SW 1271 (cell line): Measurements from ENCODE around the gene RPTOR.
"Not testable (repeated sequence)": the region's sequence is repeated elsewhere in the genome, so short reads cannot be mapped to it uniquely, and the experiment has no call there.

Source experiments
- DNase-seq, 2 experiments: peaks; one replicate each; lab custom pipeline; 2025; lab: John Stamatoyannopoulos, UW

RPTOR gene

DNA sequence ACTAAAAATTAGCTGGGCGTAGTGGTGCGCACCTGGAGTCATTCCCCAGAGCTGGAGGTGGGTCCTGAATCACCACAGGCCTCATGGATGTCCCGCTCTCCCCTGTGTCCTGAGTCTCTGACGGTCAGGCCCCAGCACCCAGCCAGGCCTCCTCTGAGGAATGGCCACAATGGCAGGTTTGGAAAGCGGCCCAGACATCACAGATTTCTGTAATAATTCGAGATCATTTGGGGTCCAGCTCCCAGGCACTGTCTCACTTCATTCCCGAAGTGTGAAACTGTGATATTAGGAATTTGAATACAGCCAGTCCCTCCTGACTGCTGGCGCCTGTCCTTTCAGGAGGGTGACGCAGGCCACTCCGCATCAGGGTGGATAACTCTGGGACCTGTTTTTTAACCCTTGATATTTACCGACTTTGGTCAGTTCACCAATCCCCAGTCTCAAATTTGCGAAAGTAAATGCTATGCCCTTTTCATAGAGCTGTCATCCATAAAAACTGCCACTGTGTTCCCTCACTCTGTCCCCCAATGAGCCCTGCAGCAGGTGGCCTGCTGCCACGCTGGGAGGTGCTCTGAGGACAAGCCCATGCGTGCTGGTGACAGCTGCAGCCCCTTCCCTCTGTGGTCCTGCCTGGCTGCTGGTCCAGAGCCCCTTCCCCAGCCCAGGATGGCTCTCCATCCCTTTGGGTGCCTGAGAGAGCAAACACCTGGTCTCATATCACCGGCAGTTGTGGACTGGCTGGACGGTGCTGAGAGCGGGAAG, 28.3 kb upstream of the RPTOR start:
- no peak for DNase-seq

DNA sequence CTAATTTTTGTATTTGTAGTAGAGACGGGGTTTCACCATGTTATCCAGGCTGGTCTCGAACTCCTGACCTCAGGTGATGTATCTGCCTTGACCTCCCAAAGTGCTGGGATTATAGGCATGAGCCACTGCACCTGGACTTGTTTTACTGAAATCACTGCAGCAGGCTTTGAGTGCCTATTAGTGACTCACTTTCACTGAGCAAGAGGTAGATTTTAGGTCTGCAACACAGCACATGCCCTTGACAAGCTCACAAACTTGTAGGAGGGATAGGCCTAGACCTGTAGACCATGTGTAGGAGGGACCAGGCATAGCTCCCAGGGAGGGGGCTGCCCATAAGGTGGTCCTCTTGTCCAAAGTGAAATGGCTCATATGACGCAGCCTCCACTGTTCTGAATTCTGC, 27.0 kb upstream of the RPTOR start:
- DNase-seq: no peak

DNA sequence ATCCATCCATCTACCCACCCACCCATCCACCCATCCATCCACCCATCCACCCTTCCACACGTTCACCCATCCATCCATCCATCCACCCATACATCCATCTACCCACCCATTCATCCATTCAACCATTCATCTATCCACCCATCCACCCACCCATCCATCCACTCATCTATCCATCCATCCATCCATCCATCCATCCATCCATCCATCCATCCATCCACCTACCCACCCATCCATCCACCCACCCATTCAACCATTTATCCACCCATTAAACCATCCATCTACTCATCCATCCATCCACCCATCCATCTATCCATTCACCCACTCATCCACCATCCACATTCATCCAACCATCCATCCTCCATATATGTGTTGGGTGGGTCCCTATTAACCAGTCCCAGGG, 26.2 kb upstream of the RPTOR start:
- no peak for DNase-seq

DNA sequence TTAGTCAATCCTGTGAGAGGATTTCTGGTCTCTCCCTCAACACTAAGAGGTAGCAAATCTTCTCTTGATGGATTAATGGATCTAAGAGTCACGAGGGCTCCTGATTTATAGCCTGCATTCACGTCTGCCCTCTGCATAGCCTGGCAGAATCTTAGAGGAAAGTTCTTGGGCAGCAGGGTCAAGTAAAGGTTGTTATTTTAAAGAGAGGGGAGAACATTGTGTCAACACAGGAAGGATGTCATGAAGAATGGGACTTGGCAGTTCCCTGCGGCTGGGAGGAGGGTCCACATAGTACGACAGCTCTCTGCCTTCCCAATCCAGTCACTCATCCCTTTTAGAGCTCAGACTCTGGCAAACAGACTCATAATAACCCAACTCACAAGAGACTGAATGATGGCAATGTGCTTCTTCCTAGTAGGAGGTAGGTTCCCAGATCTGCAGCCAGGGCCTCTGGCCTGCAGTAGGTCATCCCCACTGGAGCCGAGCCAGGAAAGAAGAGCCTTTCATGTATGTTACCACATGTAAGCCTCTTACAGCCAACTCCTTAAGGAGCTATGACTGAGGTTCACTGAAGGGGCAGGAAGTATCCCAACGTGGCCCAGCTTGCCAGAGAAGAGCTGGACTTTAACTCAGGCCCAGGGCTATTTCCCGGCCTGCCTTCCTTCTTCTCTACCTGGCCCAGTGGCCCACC, 25.4 kb upstream of the RPTOR start:
- DNase-seq: no peak

DNA sequence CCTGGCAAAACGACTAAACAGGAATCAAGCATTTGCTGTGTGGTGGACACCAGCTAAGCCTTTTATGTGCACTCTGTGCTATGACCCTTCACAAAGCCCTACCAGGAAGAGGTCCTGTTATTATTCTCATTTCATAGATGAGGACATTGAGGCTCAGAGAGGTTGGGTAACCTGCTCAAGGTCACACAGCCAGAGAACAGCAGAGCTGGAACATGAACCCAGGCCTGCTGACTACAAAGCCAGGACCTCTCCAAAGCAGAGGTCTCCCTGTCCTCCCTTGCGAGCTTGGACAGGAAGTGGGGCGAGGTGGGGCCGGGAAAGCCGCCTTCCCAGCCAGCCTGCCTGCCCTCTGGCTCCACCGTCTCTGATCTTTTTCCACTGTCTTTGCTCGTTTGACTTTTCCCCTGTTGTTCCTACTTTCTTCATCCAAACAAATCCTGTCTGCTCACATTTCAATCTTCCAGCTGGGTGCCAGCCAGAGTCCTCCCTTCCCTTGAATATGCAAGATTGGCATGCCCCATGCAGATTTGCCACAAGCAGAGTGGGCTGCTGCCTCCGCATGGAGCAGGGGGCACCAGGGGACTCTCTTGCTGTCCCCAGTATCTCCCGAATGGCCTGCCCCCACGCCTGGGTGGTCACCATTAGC, 23.7 kb upstream of the RPTOR start:
- no peak for DNase-seq

DNA sequence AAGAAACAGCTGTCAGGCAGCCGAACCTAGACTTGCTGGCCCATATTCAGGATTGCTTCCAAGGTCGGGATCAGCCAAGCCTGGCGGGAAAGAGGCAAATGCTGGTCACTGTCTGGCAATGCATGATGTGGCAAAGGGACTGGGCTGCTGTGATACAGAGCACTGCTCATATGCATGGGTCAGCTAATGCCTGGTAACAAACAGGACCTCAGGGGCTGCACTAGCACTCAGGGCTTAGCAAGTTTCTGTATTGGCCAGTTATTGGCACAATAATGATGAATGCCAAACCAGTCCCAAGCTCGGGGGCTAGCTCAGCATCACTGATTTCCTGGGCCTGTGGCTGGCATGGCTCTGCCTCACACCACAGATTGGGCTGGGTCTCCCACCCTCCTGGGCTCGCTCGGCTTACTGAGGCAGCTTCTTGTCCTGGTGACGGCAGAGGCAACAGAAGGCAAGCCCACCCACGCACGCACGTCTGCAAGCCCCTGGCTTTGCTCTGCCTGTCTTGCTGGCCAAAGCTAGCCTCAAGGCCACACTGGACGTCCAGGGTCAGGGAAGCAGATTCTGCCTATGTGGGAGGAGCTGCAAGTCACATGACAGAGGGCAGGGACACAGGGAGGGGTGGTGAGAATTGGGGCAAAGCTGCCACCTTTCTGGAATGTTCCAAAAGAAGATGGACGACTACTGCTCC, 21.4 kb upstream of the RPTOR start:
- DNase-seq: no peak

DNA sequence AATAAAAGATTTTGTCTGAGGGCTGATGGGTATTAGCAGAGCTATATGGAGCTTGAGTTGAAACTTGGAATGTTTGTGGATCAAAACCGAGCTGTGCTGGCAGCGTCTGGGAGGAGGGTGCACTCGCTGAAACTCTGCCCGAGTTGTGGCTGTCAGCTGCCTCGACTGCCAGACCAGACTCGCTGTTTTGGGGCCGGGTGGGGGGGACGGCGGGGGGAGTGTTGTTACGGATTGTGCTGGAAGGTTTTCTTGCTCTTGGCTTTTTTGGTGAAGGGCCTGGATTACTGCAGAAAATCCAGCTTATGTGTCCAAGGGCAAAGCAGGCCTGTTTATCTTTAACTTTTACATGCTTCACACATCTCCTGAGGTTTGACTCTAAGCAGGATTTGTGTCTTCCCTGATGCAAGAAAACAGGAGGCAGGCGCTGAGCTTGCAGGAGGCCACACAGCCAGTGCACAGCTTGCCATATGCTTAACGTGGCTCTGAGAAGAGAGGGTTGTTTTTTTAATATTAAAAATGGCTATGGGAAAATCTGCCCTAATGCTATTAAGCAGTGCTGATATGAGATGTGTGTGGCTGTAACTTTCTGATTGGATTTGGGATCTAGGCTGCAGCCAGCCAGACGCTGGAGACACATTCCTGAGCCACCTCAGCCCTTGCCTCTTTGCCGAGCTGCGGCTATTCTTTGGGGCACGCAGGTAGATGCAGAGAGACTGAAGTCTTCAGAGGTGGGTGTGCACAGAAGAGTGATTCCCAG, 20.5 kb upstream of the RPTOR start:
- no peak for DNase-seq

DNA sequence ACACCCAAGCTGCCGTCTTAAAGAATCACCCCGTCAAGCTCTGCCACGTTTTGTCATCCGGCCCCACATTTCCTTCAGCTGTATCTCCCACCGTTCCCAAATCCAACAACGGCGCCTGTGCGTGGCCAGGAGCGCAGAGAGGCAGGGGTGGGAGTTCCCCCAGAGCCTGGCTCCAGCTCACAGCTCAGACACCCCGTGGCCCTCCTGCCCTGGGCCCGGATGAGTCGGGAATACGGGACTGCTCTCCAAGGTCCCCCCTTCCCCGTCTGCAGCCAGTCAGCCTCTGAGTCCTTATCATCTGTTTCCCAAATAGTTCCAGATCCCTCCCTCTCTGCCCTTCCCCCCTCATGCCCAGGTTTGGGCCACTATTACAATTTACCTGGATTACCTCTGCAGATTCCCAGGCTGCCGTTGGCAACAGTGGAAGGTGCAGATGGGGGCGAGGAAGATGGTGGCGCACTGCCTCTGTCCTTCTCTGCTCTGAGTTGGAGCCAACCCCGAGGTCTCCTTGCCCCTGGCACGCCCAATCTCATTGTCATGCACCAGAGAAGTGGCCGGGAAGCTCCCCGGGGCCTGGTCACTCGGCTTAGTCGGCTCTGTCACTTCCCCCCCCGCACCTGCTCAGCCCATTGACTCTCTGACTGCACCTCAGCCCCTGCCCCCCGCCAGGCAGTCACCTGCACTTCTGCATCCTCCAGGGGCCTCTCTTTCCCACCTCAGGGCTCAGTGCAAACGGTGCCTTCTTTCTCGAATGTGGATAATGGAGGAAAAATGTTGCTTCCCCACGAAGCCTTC, 18.3 kb upstream of the RPTOR start:
- DNase-seq: no peak

DNA sequence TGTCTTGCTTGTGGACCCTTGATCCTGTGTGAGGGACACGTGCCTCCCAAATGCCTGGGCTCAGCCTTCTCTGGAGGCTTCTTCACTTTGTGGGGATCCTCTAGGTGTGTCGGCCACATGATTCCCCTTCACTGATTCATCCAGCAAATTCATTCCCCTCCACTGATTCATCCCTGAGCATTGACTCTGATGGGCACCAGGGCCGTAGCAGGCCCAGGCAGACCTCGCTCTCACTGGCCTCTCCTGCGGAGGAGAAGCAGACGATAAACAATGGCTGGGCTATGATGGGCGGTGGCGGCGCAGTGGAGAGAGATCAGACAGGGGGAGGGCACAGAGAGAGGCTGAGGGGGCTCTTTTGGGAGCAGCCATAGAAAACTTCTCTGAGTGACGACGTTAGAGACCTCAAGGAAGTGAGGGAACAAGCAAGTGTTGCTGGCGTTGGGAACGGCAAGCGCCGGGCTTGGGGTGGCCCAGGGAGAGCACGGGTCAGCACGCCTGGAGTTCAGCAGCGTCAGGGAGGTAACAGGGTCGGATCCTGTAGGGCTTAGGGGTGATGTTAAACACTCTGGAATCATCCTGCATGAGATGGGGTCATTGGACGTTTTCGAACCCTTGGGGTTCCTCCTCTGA, 17.5 kb upstream of the RPTOR start:
- DNase-seq: no peak

DNA sequence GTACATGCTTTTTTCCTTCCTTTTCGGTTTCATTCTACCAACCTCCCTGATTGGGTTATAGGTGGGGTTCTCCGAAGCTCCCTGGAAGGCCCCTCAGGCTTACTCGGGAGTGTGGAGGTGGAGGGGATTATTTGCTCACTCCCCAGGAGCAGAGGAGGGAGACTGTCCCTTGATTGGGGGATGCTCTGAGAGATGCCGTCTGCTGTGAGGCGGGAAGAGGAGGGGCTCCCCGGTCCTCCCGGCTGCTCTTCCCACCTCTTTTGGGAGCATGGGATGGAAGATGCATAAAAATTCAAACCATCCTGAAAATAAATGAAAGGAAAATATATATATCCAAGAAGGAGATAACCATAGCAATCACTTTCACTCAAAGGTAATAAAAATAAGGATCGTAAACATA, 16.1 kb upstream of the RPTOR start:
- no peak for DNase-seq

DNA sequence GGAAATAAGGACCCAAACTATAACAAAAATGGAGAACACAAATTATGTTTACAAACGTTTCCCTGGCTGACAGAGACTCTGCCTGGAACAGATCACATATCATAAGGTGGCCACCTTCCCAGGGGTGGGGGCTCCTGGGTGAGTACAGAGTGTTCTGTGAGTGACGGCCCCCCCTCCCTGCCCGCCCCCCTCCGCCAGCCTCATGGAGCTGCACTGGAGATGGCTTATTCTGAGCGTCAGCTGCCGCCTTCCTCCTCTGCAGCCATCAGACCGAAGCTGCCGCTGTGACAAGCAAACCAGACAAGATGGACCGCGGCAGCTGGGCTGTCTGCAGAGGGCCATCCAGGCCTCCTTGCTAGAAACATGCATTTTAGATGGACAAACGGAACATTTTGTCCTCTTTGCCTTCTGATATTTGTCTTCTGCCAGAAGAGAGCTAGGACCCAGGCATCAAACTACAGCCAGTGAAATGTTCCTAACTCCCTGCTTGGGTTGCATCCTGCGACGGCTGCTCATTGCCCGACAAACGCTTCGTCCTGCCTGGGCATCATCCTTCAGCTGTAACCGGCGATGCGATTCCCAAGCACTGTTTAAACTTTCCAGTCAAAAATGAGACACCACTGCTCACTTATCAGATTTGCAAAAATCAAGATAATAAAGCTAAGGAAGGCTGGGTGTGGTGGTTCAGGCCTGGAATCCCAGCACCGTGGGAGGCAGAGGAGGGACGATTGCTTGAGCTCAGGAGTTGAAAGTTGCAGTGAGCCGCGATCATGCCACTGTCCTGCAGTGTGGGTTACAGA, 15.3 kb upstream of the RPTOR start:
- DNase-seq: no peak

DNA sequence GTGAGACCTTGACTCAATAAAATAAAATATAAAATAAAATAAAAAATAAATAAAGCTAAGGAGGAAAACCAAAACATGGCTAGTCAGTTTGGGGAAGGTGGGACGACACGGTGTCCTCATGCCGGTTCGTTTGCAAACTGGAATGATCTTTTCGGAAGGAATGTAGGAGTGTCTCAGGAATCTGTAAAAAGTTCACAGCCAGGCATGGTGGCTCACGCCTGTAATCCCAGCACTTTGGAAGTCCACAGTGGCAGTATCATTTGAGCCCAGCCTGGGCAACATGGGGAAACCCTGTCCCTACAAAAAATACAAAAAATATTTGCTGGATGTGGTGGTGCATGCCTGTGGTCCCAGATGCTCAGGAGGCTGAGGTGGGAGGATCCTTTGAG, 14.7 kb upstream of the RPTOR start:
- no peak for DNase-seq

DNA sequence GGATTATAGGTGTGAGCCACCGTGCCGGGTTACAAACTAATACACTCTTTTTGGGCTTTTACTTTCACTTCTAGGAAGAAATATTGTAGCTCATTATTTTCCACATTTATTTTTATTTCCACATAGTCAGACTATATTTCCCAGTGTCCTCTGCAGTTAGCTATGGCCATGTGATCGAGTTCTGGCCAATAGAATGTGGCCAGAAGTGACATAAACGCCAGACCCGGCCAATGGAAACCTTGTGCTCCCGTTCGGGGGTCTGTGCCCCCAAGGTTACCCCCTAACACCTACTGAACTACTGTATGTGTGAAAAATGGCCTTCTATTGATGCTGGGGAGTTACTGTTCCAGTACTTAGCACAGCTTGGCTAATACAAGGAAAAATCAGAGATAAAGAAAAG, 13.2 kb upstream of the RPTOR start:
- no peak for DNase-seq

DNA sequence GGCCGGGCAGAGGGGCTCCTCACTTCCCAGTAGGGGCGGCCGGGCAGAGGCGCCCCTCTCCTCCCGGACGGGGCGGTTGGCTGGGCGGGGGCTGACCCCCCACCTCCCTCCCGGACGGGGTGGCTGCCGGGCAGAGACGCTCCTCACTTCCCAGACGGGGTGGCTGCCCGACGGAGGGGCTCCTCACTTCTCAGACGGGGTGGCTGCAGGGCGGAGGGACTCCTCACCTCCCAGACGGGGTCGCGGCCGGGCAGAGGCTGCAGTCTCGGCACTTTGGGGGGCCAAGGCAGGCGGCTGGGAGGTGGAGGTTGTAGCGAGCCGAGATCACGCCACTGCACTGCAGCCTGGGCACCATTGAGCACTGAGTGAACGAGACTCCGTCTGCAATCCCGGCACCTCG, 7.3 kb upstream of the RPTOR start:
- DNase-seq: not testable (repeated sequence)

DNA sequence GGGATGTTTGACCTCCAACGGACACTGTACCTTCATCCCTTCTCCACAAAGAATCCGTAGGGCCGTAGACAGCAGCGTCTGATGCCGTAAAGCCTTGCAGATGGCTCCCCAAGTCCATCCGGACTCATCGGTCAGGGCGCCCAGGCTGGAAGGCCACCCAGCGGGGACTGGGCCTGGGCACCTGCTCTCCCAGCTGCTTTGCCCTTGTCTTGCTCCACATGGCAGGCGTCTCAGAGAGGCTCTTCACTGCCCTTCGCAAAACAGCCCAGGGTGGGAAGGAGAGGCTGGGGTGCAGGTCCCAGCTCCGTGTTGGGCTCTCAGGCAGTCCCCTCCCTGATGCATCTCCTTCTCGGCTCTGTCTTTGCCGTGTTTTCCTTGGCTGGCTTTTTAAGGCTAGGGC, 6.2 kb upstream of the RPTOR start:
- DNase-seq: no peak

DNA sequence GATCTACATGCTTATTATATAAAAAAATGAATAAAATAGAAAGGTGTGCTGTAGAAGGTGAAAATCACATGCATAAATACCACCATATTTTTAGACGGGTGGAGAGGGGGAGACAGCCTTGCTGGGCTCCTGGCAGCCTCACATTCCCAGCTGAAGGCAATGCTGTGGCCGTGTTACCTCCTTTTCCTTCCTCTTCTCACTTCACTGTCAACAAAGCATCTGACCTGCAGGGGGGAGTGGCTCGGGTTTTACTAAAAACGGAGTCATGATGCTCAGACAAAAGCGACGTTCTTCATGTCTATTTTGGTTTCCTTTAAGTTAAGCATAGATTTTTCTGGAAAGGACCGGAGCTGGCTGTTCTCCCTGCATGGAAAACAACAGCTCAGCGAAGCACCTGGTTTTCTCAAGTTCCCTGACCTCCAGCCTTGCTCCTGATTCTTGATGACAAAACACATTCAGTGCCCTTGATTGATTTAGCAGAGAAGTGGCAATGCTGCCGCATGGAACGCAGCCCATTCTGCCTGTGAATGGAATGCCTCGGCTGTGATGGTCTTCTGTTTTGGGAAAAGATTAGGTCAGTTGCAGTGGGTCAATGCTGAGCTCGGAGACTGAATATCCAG, 5.5 kb upstream of the RPTOR start:
- no peak for DNase-seq

DNA sequence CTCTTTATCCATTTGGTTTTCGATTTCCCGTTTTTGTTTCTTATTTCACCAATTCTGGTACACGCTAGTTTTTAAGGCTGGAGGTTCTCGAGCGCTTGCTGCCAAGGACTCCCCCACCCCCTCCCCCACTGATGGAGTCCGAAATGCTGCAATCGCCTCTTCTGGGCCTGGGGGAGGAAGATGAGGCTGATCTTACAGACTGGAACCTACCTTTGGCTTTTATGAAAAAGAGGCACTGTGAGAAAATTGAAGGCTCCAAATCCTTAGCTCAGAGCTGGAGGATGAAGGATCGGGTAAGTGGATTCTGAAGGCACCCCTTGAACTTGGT, 825 bp downstream of the RPTOR start:
- DNase-seq: no peak

DNA sequence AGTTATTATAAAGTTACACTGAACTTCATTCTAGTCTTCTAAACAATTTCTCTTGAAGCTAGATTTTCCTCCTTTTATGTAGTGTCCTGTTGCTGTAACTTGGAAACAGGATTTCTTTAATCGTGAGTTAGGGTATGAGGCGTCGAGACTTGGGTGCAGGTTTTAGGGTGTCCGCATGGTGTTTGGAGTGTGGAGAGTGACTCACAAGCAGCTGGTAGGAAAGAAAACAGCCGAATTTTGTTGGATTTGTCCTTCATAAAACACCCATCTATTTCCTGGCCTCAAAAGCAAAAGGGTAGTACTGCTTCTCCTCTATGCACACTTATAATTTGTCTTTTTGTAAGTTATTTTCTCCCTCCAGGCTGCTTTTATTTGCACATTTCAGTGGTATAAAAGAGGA, 1.6 kb downstream of the RPTOR start:
- DNase-seq: no peak

DNA sequence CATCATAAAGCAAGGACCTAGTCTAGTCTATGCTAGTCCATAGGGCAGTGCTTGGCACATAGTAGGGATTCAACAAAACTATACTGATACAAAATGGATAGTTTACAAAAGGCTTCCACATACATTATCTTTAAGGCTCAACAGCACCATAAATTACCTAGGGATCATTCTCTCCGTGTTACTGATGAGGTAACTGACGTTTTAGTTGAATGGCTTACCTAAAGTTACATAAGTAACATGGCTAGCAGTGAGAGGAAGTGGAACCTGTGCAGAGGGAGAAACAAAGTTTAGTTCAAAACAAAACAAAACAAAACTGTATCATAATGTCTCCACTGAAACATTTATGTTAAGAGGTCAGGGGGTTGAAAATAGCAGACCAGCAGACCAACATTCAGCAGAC, 7.9 kb downstream of the RPTOR start:
- no peak for DNase-seq

DNA sequence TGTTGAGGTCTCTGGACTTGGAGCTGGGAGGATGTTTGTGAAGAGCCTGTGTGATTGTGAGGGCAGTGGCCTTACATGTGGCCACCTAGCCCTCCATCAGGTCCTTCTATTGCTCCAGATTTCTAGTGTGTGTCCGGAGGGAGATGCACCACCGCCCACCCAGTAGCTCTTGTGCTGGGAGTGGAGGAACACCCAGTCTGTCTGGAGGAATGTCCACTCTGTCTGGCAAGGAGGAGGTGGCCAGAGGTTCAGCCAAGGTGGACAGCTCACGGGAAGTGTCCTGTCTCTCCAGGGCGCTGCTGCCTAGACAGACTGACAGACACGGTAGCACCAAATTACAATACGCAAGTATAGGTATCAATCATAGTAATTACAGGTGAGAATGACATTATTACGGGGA, 10.6 kb downstream of the RPTOR start:
- no peak for DNase-seq
